Erythroblast (primary cell): Measurements from ENCODE around the gene ANKRD44.

Source experiments
- GATA1 ChIP-seq: IDR thresholded peaks from 2 replicates; pipeline ENCODE4 v1.6.1; 2011; ENCODE audit warnings: low read depth, mild to moderate bottlenecking, control low read depth, low read length, moderate library complexity
- POLR2A ChIP-seq: IDR thresholded peaks from 2 replicates; pipeline ENCODE4 v1.6.1; 2011; ENCODE audit warnings: mild to moderate bottlenecking, low read length

- TF ChIP-seq POLR2A: no peak
- TF ChIP-seq GATA1: no peak
These were observed 75.8 kb downstream of the ANKRD44 start for GRCh38 chr2:197234671-197235191.
